ENCODE measurements around the gene NECAB2.

Gene NECAB2

GRCh38 chr16:83967091-83967490, 953 bp upstream of the NECAB2 start:
- no peak for DNase-seq (ENCODE audit: low read depth)

- no peak for DNase-seq (ENCODE audit: low read depth)
Measured at GRCh38 chr16:83968306-83968851, 335 bp downstream of the NECAB2 start.

- no peak for DNase-seq (ENCODE audit: low read depth)
Measured at GRCh38 chr16:83968891-83969649, 1.0 kb downstream of the NECAB2 start.

- no peak for DNase-seq (ENCODE audit: low read depth)
Measured at GRCh38 chr16:83969771-83970429, 1.9 kb downstream of the NECAB2 start.

GRCh38 chr16:83970430-83970815, 2.4 kb downstream of the NECAB2 start:
- DNase-seq (ENCODE audit: low read depth): no peak

- no peak for DNase-seq (ENCODE audit: low read depth)
Measured at GRCh38 chr16:83971165-83972130, 3.4 kb downstream of the NECAB2 start.

GRCh38 chr16:83972256-83973008, 4.4 kb downstream of the NECAB2 start:
- DNase-seq (ENCODE audit: low read depth): no peak

- DNase-seq (ENCODE audit: low read depth): no peak
Measured at GRCh38 chr16:83973077-83973476, 5.0 kb downstream of the NECAB2 start.

- DNase-seq (ENCODE audit: low read depth): no peak
Measured at GRCh38 chr16:83973581-83974385, 5.7 kb downstream of the NECAB2 start.

- DNase-seq (ENCODE audit: low read depth): no peak
Measured at GRCh38 chr16:83974475-83974874, 6.4 kb downstream of the NECAB2 start.

- no peak for DNase-seq (ENCODE audit: low read depth)
Measured at GRCh38 chr16:83975590-83976260, 7.7 kb downstream of the NECAB2 start.

- no peak for DNase-seq (ENCODE audit: low read depth)
Measured at GRCh38 chr16:83977056-83977815, 9.2 kb downstream of the NECAB2 start.

- no peak for DNase-seq (ENCODE audit: low read depth)
Measured at GRCh38 chr16:83978401-83978904, 10.4 kb downstream of the NECAB2 start.

GRCh38 chr16:83979441-83979840, 11.4 kb downstream of the NECAB2 start:
- DNase-seq (ENCODE audit: low read depth): no peak

GRCh38 chr16:83980794-83981193, 12.8 kb downstream of the NECAB2 start:
- DNase-seq (ENCODE audit: low read depth): no peak

- DNase-seq (ENCODE audit: low read depth): no peak
Measured at GRCh38 chr16:83981799-83982198, 13.8 kb downstream of the NECAB2 start.

GRCh38 chr16:83983491-83983890, 15.4 kb downstream of the NECAB2 start:
- no peak for DNase-seq (ENCODE audit: low read depth)

- DNase-seq (ENCODE audit: low read depth): no peak
Measured at GRCh38 chr16:83989300-83989699, 21.3 kb downstream of the NECAB2 start.

GRCh38 chr16:83990492-83990891, 22.4 kb downstream of the NECAB2 start:
- no peak for DNase-seq (ENCODE audit: low read depth)
